Muscle of arm (tissue), 14 donors: Measurements from ENCODE around the gene A2M. TPM values are rescaled to one million over a fixed set of nuclear protein-coding genes. Genes with fewer than 3 reads are reported as not detected.
A peak's percentile ranks its signal among the peaks of the same experiment; 100 is the strongest.
"Not testable (repeated sequence)": the region's sequence is repeated elsewhere in the genome, so short reads cannot be mapped to it uniquely, and the experiment has no call there.

Source experiments
- DNase-seq: peaks from one replicate; pipeline ENCODE4 v3.0.0-alpha.2; 2013
- long read RNA-seq, 11 donors: transcript quantifications; one replicate each; lab custom pipeline, GENCODE V29; 2026
- polyA plus RNA-seq, 12 donors: library from polyadenylated mRNA; unstranded; fragments of 120-200 nt; gene quantifications; one replicate each; pipeline ENCODE4 v1.2.1, GENCODE V29; 2013; ENCODE audit not compliant: insufficient read length in 12 of 12

The A2M gene
- polyA plus RNA-seq: 100 to 1,000 TPM in 11 of 12 donors, not detected in 1; 163 to 342 (median 296) TPM
- long read RNA-seq, donor 1, full-length matches to known transcripts: 7 of 42 reads
- long read RNA-seq, donor 1, partial matches to known transcripts: 35 of 42 reads
- long read RNA-seq, donor 1, other reads (novel, unspliced or antisense): 0 of 42 reads
- long read RNA-seq, donor 2, full-length matches to known transcripts: 41 of 99 reads
- long read RNA-seq, donor 2, partial matches to known transcripts: 58 of 99 reads
- long read RNA-seq, donor 2, other reads (novel, unspliced or antisense): 0 of 99 reads
- long read RNA-seq, donor 3, full-length matches to known transcripts: 12 of 30 reads
- long read RNA-seq, donor 3, partial matches to known transcripts: 18 of 30 reads
- long read RNA-seq, donor 3, other reads (novel, unspliced or antisense): 0 of 30 reads
- long read RNA-seq, donor 4, full-length matches to known transcripts: 10 of 31 reads
- long read RNA-seq, donor 4, partial matches to known transcripts: 21 of 31 reads
- long read RNA-seq, donor 4, other reads (novel, unspliced or antisense): 0 of 31 reads
- long read RNA-seq, donor 5: 0 reads
- long read RNA-seq, donor 6, full-length matches to known transcripts: 20 of 31 reads
- long read RNA-seq, donor 6, partial matches to known transcripts: 11 of 31 reads
- long read RNA-seq, donor 6, other reads (novel, unspliced or antisense): 0 of 31 reads
- long read RNA-seq, donor 7, full-length matches to known transcripts: 7 of 18 reads
- long read RNA-seq, donor 7, partial matches to known transcripts: 11 of 18 reads
- long read RNA-seq, donor 7, other reads (novel, unspliced or antisense): 0 of 18 reads
- long read RNA-seq, donor 8, full-length matches to known transcripts: 25 of 82 reads
- long read RNA-seq, donor 8, partial matches to known transcripts: 57 of 82 reads
- long read RNA-seq, donor 8, other reads (novel, unspliced or antisense): 0 of 82 reads
- long read RNA-seq, donor 9, full-length matches to known transcripts: 13 of 39 reads
- long read RNA-seq, donor 9, partial matches to known transcripts: 26 of 39 reads
- long read RNA-seq, donor 9, other reads (novel, unspliced or antisense): 0 of 39 reads
- long read RNA-seq, donor 10, full-length matches to known transcripts: 20 of 50 reads
- long read RNA-seq, donor 10, partial matches to known transcripts: 30 of 50 reads
- long read RNA-seq, donor 10, other reads (novel, unspliced or antisense): 0 of 50 reads
- long read RNA-seq, donor 11, full-length matches to known transcripts: 27 of 73 reads
- long read RNA-seq, donor 11, partial matches to known transcripts: 46 of 73 reads
- long read RNA-seq, donor 11, other reads (novel, unspliced or antisense): 0 of 73 reads

DNA sequence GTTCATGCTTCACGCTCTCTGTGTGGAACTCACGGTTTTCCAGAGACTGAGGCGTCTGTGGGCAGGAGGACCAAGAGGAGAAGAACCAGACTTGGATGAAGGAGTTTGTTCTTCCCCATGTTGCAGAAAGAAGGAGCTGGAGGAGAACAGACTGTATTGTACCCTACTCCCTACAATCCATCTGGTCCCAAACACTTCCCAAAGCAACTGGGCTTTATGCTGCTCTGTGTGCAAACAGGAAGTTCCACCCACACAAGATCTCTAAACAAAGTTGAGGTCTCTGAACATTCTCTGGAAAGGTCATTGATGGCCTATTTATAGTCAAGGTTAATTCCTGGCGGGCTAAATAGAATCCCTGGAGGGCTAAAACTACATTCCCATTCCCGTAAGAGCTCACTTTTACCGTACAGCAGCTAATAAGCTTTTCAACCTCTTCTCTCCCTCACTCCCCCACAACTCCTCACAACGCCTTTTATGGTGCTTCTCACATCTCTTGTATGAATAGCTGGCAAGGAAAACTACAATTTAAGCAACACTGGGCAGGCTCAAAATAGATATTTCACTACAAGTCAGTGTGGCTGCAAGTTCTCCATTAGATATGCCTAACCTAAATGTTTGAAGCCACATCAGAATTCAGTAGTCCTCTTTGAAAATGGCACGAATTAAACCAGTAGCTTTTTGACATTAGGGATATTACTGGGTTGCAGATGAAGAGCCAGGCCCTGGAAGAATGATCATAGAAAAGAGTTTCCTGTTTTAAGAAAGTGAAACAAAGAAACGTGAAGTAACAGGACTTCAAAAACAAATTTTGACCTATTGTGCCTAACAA is at the start of gene A2M:
A2M (minus strand) TSS at position 189 of the 829 bp plus-strand sequence; CDS start at position 119, 70 bp downstream.
- DNase-seq: peak; percentile 34

DNA sequence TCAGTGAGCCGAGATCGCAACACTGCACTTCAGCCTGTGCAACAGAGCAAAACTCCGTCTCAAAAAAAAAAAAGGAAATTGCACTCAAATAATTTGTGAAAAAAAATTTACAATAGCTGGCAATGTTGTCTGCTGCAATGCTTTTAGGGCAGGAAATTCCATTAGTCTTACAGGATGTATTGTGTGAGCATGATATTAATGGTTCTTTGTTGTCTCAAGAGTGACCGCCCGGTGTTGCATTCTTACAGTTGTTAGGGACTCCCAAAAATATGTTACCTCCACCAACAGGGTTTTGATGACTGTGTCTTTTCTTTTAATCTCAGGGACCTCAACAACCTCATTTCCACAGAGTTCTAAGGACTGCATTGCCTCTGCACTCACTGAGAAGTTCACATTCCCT is 47.7 kb upstream of the A2M start:
- peak; percentile 1 for DNase-seq

DNA sequence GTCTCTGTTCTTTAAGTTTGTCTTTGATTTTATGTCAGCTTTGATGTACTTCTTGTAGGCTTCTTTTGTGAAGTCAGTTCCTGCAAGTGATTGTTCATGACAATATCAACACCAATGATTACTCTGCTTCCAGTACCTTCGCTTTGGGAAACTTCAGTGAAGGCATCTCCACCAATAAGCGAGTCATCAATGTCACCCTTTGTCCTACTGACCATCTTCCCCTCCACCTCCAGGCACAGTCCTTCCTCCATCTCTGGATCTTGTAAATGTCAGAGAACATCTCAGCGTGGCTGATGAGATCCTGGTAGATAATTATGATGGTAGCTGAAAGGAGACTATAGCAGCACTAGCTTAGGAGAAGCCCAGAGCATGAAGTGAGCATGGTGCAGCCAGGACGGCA is 40.4 kb upstream of the A2M start:
- DNase-seq: no peak

DNA sequence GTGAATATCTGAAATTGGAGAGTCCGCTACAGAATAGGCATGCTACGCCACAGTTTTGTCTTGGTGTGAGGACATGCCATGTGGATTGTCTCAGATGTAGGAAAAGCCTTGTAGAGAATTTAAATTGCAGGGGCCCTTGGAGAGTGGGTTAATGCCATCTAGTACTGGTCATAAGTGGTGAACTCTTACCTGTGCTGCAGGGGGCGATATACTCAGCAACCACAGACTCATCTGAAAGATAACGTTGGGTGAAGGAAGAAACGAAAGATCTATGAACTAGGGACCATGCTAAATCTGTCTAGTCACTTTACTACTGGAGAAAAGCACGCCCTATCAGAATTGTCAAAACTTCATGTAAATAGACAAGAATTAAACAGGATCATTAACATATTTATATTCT is 33.7 kb upstream of the A2M start:
- DNase-seq: no peak

DNA sequence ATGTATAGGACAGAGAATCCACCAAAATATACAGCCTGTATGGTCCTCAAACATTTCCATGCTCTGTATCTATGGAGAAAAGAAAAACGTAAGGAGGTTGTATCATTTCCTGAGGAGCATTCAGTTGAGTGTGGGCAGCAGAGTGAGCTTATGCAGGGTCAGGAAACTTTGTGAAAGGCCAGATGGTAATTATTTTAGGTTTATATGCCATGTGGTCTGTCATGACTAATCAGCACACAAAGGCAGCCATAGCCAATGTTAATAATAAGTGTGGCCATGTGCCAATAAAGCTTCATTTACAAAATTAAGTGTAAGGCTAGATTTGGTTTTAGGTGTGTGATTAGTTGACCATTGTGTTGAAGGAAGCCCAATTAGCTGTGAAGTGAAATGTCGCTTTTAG is 33.2 kb upstream of the A2M start:
- DNase-seq: no peak

DNA sequence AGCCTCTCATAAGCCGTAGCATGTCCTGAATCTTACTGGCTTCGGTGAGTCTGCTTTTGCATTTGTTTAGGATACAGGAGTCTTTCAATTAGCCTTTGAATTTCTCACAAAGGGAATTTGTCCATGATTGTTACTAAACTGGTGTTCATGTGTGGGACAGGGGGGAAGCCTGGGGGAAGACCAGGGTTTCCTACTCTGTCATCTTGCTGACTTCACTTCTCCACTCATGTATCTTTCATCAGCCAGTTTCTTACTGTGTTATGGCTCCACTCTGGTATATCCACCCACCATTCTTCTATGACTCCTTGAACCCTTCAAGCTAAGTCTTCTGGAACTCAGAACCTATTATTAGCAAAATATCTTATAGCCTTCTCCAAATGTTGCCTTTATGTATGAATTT is 31.7 kb upstream of the A2M start:
- no peak for DNase-seq

DNA sequence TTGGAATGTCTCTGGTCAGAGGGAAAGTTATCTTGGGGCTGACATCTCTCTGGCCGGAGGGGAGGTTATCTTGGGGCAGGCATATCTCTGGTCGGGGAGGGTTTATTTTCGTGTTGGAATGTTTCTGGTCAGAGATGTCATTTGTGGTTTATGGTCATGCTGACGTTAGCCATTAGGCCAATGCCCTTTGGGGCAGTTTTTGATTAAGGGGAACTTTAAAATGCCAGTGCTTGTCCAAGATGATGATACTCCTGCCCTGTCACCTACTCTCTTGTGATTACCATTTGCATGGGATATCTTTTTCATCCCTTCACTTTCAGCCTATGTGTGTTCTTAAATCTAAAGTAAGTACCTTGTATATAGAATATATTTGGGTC is 29.0 kb upstream of the A2M start:
- DNase-seq: no peak

DNA sequence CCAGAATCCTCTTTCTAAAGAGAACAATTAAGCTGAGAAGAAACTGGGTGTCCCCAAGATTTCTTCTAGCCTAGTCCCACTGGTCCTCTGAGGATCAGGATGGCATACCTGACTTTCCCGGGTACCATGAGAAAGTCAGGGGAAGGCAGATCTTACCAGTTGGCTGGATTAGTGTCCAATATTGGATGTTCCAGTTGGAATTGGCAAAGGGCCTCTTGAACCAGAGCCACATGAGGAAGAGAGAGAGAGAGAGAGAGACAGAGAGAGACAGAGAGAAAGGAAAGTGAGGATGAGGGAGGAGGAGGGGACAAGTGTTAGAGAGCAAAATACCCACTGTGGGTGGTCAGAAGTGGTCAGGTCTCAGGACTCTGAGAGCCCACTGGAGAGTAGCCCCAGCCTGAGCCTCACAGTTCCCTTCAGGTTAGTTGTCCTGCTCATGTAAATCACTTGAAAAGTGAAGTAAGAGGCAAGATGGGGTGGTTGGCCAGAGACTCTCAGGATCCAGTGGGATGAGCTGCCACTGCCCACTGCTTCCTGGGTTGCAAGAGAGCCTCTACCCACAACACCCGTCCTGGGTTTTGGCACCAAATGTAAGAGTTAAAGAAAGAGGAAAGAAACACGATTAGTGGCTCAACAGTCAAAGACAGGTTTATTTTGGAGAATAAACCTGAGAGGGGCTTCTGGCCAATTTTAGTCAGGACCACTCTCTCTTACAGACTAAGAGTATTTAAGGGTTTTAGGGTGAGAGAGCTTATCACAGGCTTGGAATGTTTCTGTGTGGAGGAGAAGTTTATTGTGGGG is 28.4 kb upstream of the A2M start:
- no peak for DNase-seq

DNA sequence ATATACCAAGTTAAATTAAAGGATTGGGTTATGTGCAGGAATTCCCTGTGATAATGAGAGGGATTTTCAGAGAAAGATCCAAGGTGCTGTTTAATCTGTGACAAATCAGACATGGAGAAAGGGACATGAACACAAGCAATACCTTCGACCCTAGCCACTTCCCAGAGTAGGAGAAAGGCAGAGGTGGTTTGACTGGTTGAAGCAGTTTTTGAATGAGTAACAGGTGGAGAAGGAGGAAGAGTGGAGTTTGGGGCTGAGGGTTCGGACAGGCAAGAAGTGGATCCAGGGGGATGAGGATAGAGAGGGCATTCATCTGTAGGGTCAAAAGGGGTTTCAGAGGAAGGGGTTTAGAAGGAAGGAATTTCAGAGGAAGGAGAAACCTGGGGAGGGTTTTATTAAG is 27.4 kb upstream of the A2M start:
- no peak for DNase-seq

DNA sequence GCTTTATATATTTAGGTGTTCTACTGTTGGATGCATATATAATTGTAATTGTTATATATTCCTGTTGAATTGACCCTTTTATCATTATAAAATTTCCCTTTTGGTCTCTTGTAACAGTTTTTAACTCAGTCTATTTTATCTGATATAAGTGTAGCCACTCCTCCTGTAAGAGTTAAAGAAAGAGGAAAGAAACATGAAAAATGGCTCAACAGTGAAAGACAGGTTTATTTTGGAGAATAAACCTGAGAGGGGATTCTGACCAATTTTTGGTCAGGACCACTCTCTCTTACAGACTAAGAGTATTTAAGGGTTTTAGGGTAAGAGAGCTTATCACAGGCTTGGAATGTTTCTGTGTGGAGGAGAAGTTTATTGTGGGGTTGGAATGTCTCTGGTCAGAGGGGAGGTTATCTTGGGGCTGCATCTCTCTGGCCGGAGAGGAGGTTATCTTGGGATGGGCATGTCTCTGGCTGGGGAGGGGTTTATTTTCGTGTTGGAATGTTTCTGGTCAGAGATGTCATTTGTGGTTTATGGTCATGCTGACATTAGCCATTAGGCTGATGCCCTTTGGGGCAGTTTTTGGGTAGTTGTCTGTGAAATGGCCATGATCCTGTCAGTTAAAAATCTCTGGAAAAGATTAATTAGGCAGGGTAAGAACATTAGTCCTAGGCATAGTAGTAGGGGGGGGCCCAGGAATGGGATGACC is 24.0 kb upstream of the A2M start:
- not testable (repeated sequence) for DNase-seq

DNA sequence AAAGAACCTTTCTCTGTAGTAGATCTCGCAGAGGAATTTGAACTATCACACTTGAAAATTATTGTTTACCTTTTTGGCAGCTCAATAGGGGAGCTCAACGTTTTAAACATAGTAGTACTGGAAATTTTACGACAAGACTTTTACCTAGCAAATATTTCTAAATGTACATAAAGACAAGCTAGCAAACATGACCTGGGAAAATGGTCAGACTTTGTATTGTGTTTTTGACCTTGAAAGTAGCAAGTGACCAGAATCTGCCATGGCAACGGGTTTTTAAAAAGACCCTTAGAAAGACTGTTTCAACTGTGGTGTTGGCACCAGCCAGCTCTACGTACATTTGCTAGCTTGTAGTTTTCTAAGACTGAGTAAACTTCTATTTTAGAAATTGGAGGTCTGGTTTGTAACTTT is 20.2 kb upstream of the A2M start:
- DNase-seq: no peak

DNA sequence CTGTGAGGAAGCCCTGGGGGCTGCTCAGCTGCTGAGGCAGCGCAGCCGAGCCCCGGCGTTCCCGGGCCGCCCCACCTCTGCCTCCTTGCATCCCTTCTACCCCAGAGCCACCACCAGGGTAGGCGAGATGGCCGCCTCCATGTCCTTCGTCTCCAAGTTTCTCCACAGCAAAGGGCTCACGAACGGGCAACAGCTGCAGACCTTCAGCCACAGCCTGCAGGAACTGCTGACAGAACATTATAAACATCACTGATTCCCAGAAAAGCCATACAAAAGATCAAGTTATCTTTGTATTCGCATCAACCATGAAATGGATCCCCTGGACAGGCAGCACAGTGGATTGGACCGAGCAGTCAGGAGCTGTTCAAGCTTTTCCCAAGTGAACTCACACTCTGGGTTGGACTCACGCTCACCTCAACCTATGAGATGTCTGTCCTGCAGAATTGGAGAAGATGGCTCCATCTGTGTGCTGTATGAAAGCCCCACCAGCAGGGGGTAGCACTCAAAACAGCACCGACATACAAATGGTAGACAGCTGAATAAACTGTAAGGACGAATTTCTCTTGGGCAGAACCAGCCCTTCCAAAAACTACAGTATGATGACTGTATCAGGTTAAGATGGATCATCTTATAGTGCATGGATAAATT is 19.4 kb upstream of the A2M start:
- DNase-seq: no peak

DNA sequence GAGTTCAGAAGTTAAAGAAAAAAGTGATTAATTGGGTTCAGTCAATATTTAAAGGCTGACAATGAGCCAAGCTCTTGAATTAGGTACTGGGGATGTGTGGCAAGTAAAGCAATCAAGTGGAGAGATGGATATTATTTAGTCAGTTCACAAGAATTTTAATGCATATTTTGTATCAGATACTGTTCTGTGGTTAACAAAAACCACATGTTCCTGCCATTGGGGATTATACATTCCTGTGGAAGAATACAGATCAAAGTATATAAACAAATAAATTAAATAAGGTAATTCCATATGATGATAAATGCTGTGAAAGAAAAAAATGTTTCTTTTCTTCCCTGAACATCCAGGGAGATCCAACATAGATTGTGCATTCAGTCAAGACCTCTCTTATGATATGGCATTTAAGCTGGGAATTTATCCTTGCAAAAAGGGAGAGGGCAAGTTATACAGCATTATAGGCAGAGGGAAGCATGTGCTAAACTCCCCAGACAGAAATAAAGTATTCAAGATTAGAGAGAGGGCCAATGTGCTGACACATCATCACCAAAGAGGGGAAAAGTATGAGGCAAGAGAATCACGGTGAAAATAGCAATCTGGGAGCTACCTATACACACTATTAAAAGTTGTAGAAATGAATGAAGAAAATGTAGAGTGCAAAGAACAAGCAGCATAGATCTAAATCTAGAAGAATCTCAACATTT is 17.6 kb upstream of the A2M start:
- no peak for DNase-seq

DNA sequence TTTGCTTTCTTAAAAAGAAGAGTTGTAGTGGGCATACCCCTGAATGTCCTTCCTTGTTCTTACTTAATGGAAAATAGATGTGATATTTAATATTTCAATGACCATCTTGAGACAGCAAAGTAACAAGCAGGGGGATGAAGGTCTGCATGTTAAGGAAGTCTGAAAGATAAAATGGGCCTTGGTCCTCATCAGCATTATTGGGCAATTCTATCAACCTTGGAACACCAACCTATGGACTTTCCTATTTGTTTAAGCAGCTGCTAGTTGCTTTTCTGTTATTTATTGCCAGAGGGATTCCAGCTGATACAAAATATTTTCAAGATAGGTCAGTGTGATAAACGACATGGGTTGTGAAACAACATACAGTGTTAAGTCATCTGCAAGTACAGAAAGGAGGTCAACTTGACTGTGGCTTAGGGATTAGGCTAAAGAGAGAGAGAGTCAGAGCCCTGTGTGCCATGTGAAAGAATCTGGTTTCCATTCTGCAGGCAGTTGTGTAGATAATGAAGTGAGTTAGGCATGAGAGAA is 16.4 kb upstream of the A2M start:
- DNase-seq: no peak

DNA sequence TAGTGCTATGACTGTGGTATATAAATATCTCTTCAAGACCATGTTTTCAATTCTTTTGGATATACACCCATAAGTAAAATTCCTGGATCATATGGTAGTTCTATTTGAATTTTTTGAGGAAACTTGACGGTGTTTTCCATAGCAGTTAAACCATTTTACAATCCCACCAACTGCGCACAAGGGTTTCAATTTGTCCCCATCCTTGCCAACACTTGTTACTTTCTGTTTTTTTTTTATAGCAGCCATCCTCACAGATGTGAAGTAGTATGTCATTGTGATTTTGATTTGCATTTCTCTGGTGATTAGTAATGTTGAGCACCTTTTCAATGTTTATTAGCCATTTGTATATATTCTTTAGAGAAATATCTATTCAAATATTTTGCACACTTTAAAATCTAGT is 14.5 kb upstream of the A2M start:
- DNase-seq: no peak

DNA sequence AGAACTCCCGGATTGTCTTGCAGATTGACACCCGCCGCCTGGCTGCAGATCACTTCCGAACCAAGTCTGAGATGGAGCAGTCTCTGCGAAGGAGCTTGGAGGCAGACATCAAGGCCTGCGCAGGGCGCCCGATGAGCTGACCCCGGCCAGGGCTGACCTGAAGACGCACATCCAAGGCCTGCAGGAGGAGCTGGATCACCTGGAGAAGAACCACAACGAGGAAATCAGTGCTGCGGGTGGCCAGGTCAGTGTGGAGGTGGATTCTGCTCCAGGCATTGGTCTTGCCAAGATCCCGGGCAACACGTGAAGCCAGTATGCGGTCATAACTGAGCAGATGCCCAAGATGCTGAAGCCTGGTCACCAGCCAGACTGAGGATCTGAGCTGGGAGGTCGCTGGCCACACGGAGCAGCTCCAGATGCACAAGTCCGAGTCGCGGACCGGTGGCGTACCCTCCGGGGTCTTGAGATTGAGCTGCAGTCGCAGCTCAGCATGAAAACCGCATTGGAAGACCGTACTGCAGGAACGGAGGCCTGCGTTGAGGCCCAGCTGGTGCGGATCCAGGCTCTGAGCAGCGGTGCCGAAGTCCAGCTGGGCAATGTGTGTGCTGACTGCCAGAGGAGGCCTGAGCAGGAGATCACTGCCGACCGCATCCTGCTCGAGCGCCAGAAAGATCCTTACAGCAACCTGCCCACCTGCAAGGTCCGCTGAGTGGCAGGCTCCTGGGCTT is 12.4 kb upstream of the A2M start:
- no peak for DNase-seq

DNA sequence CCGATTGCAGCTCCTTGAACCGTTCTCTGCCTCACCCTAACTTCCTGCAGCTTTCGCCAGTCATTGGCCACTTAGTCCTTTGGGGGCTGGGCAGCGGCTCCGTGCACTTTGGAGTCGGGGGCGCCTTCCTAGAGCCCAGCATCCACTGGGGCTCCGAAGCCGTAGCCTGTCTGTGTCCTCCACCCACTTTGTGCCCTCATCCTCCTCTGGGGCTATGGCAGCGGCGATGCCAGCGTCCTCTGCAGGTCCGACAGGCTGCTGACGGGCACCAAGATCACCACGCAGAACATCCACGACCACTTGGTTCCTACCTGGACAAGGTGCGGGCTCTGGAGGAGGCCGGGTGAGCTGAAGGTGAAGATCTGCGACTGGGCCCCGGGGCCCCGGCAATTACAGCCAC is 11.8 kb upstream of the A2M start:
- DNase-seq: no peak
